ENCODE results near the gene PLCH2. TPM values are rescaled to one million over a fixed set of nuclear protein-coding genes. Genes with fewer than 3 reads are reported as not detected.

Gene PLCH2
- total and polyA plus RNA-seq, 10 of the 15 experiments (the other 5 are each of a cell fraction or from before 2014, with no cell fraction given) = 0.03 to 0.73 (median 0.24) TPM; not detected in 3

GRCh38 chr1:2513939-2514652 lies 38.0 kb downstream of the PLCH2 start:
- Histone ChIP-seq H3K9ac (ENCODE audit: control insufficient read depth, insufficient read depth, low read length) (no peak overlapping the region), H3K9me3 (replicated peaks; ENCODE audit: control insufficient read depth, insufficient read depth, low read length) (no peaks in the 10 kb centered on the region), H4K20me1 (ENCODE audit: control insufficient read depth, insufficient read depth) (no peaks in the 10 kb centered on the region), H3K79me2 (ENCODE audit: control insufficient read depth, insufficient read depth, low read length) (no peaks in the 10 kb centered on the region), H3K4me1 (ENCODE audit: control insufficient read depth, insufficient read depth, low read length) (no peaks in the 10 kb centered on the region), H3K4me3 (no peak overlapping the region), H2AFZ (ENCODE audit: control insufficient read depth, low read depth, low read length) (no peak overlapping the region), H3K4me2 (ENCODE audit: control insufficient read depth, insufficient read depth) (no peak overlapping the region), H3K27me3 (replicated peaks in 1 of 2; ENCODE audit: control insufficient read depth in 2 of 2, insufficient read depth in 2 of 2, low read length in 1 of 2) (no peaks in the 10 kb centered on the region), H3K27ac (ENCODE audit: control insufficient read depth, insufficient read depth) (no peak overlapping the region), H3K36me3 (ENCODE audit: control insufficient read depth in 2 of 2, insufficient read depth in 2 of 2, low read length in 1 of 2) (peaks cover 5 to 52% of the 10 kb centered on the region in 2 experiments)
- 97% methylated on average over 34 of the region's 43 CpGs for WGBS (ENCODE audit: insufficient coverage, insufficient replicate concordance, low lambda C conversion rate, missing lambda C conversion rate)
- ChIA-PET SMC1A (ENCODE audit: uncharacterized antibody, unreplicated experiment) (no interaction called here), POLR2A (no interaction called here), CTCF (no interaction called here), RAD21 (ENCODE audit: unreplicated experiment) (no interaction called here)
- intact Hi-C loops (cut with micrococcal nuclease; ENCODE audit: unreplicated experiment) = no loop called here
- FAIRE-seq = no peak
- in situ Hi-C loops (cut with MboI) = no loop called here
- BruUV-seq (replicated peaks) = no TSS peak
- no peak for TF ChIP-seq CHD4 (IDR thresholded peaks at IDR 0.05)
- TF ChIP-seq TBL1XR1 (IDR thresholded peaks at IDR 0.05; ENCODE audit: low read depth, low read length) = no peak
- no peak for TF ChIP-seq SRF (IDR thresholded peaks at IDR 0.05; ENCODE audit: low read depth in 2 of 2, low read length in 2 of 2)
- no peak for TF ChIP-seq MLLT1 (IDR thresholded peaks at IDR 0.05)
- no peak for TF ChIP-seq HCFC1 (IDR thresholded peaks at IDR 0.05; ENCODE audit: low read length)
- TF ChIP-seq CHD2 (IDR thresholded peaks at IDR 0.05; ENCODE audit: borderline replicate concordance, low read depth, low read length) = no peak
- no peak for TF ChIP-seq ZNF687 (IDR thresholded peaks at IDR 0.05)
- no peak for TF ChIP-seq BCL11A (IDR thresholded peaks at IDR 0.05; ENCODE audit: low read depth, low read length)
- TF ChIP-seq MYC (IDR thresholded peaks at IDR 0.05; ENCODE audit: insufficient read depth, insufficient read length, insufficient replicate concordance, low read length, severe bottlenecking) = no peak
- no peak for TF ChIP-seq SREBF2 (IDR thresholded peaks at IDR 0.05; ENCODE audit: low read length)
- TF ChIP-seq CBX5 (IDR thresholded peaks at IDR 0.05; ENCODE audit: low read depth) = no peak
- ATAC-seq = no peak
- no peak for DNase-seq (ENCODE audit: low read depth, low spot score)

Data from GM12878 (cell line).